Stimulated activated CD8-positive, alpha-beta memory T cell treated with anti-CD3 and anti-CD28 coated beads, Interleukin-4, amount 100 ng/mL, for 1 hour (primary cell): ENCODE data around the gene FXYD1.

ENCODE experiments used
- DNase-seq, 2 donors: peaks; one replicate each; pipeline ENCODE4 v3.0.0-alpha.2; 2020; ENCODE audit warnings: low read depth in 2 of 2, low spot score in 1 of 2

Gene FXYD1

GRCh38 chr19:35184267-35184666, 45.6 kb downstream of the FXYD1 start:
- no peak for DNase-seq

DNA sequence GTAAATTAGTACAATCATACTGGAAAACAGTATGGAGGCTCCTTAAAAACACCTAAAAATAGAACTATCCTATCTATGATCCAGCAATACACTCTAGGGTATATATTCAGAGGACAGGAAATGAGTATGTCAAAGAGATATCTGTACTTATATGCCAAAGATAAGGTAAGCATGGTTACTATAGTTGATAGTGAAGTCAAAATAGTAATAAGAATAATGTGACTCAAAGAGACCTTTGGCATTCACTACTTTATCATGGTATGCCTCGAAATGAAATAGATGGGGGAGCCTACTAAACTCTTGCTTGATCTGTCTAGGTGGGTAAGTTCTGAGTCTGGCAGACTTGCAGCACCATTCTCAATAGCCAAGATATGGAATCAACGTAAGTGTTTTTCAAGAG, 46.3 kb downstream of the FXYD1 start:
- DNase-seq: no peak
